HG03135 (cell line): ENCODE measurements around the gene LAMB1.
"Not testable (repeated sequence)": the region's sequence is repeated elsewhere in the genome, so short reads cannot be mapped to it uniquely, and the experiment has no call there.

Source experiments
- ATAC-seq: cut with Tn5 transposase; IDR thresholded peaks from one replicate; pipeline ENCODE4 v1.9.1; 2021; ENCODE audit warnings: mild to moderate bottlenecking, moderate library complexity; ENCODE audit not compliant: unreplicated experiment

The LAMB1 gene

DNA sequence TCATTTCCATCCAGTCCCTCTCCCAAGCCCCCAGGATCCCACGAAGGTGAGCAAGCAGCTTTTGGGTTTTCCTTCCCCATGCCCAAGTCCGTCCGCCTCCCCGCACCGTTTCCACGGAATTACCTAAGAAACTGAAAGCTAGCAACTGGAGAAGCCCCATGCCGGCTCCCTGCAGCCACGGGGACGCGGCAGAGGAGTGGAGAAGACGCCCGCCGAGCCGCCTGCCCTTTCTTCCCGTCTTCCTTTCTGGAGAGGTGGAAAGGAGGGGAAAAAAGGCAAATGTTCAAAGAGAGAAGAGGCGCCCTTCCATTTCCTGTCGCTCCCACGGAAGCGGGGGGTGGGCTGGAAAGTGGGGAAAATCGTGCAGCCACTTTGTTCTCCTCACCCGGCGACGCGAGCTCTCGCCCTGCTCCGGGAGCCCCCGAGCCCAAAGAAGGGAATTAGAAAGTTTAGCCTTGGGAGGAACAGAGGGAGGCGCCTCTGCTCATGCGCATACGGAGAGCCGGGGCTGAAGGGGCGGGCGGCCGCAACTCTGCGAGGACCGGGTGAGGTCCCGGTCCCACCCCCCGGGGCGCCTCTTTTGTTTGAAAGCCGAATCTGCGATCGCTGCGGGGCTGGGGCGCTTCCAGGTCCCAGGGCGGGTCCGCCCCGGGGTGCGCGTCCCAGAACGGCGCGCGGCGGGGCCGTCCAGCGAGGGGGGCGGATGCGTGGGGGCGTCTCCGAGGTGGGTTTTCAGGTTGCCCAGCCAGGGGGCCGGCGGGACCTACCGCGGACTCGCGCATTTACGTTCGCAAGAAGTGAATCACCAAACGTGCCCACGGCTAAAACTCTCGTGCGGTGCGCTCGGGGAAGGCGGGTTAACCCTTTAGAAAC, at the start of gene LAMB1:
Gene LAMB1 (minus strand): TSS at position 436 of the 873 bp plus-strand sequence. CDS start 276 bp downstream, at position 160.
- no peak for ATAC-seq

- no peak for ATAC-seq
Measured at GRCh38 chr7:108051454-108051853, 48.5 kb upstream of the LAMB1 start.

- no peak for ATAC-seq
Measured at GRCh38 chr7:108049962-108050361, 47.0 kb upstream of the LAMB1 start.

GRCh38 chr7:108048422-108048821, 45.5 kb upstream of the LAMB1 start:
- no peak for ATAC-seq

GRCh38 chr7:108046952-108047506, 44.1 kb upstream of the LAMB1 start:
- ATAC-seq, result no peak

DNA sequence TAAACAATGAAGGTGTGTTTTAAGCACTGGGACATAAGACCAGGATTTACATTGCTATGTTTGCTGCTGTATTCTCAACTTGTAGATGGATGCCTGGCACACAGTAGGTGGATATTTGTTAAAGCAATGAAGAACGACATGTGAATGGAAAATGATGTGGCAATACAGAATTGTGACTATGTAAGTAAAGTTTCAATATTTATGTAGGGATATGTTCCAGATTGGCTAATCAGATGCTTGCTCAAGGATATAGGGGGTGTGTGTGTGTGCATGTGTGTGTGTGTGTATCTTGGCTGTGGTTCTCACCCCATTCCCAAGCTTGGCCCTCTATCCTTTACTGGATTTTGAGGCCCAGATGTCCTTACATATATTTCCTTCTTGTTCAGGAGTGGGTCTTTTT, 42.7 kb upstream of the LAMB1 start:
- ATAC-seq, result no peak

GRCh38 chr7:108045154-108045553, 42.2 kb upstream of the LAMB1 start:
- no peak for ATAC-seq

- no peak for ATAC-seq
Measured at GRCh38 chr7:108044345-108044744, 41.4 kb upstream of the LAMB1 start.

DNA sequence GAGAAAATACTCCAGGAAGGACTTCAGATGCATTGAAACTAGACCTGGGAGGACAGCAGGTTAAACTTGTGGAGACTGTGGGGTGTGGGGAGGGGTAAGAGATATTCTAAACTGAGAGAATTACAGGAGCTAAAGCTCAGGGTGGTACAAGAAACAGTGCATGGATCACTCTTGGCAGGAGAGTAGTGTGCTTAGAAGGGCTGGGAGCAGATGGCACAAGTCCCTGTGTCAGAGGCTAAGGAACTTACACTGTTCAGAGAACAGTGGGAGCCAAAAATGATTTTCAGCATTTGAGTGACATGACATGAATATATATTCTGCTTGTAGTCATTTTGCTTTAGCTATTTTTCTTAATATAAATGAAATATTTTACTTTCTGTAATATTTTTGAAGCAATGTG, 36.0 kb upstream of the LAMB1 start:
- no peak for ATAC-seq

DNA sequence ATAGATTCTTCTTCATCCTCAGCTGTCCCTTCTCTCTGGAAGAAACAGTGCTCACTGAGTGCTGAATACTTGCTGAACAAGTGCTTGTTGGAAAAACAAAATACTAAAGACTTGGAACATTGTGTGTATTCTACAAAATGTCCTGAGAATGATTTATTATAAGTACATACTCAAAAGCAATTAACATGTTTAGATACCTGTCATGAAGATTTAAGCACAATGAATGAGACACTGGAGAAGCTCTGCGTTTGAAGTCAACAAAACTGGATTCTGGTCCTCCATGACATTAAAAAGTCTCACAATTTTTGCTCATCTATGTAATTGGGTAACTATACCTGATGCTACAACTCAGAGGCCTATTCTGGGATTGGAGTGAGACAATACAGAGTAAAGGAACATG, 34.8 kb upstream of the LAMB1 start:
- no peak for ATAC-seq

DNA sequence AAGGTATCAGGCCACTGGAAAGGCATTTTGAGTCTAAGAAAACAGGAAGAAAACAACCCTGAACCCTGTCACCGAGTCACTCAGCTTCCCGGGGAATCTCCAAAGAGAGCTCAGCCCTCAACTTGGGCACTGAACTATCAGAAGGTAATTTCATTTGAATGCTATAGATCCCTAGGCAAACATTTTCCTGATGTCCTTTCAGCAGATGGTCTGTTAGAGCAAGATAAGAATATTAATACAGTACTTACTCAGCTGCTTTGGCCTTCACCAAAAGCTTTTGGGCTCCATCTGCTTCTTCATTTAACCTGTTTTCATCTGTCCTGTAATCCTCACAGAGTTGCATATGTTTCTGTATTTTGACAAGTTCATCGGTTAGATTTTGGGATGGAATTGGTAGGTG, 34.2 kb upstream of the LAMB1 start:
- ATAC-seq, result no peak

DNA sequence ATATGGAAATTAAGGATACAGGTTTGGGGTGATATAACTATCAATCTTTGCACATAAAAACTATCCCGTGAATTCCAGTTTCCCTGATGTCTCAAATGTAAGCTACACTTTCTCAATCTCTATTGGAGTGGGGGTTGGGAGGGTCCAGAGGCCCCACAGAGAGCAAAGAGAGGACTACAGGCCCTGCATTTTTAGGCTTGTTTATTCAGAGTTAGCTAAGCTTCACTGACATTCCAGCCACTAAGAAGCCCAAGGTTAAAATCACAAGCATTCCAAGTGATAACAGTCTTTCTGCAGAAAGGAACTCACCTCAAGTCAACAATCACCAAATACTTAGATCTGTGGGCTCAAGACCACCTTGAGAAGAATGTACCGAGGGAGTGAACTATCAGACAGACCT, 31.6 kb upstream of the LAMB1 start:
- ATAC-seq, result no peak

DNA sequence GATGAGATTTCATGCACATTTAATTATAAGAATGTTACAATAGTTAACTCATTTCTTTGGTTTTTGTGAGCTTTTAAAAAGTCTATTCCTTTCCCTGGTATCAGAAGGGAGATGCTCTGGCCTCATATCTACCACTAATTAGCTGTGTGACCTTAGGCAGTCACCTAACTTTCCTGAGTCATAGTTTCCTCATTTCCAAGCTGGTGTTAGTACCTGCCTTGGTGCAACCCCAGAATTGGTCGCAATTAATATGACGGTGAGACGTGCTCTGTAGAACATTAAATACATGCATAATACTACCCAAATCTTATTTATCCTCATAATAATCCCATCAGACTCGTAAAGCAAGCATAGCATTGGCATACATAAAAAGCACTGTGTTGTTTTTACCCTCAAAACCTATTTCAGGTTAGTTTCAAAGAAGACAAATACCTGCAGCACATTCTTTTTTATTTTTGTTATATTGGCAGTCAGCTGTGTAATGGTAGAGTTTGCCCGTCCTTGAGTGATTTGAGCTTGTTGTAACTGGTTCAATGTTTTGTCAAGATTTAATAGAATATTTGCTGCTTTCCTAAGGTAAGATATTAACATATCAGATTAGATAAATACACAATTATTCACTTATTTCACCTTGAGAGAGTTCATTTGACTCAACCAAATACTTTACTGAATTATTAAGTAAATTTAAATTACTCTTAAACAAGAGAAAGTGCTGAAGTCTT, 31.0 kb upstream of the LAMB1 start:
- ATAC-seq, result no peak

DNA sequence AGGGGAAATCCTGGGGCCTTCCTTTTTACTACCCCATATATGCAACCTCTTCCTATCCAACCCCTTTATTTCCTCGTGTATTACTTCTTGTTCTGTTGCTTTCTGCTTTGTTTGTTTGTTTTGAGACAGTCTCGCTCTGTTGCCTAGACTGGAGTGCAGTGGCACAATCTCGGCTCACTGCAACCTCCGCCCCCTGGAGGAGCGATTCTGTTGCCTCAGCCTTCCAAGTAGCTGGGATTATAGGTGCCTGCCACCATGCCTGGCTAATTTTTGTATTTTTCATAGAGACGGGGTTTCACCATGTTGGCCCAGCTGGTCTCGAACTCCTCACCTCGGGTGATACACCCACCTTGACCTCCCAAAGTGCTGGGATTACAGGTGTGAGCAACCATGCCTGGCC, 30.3 kb upstream of the LAMB1 start:
- ATAC-seq, result not testable (repeated sequence)

DNA sequence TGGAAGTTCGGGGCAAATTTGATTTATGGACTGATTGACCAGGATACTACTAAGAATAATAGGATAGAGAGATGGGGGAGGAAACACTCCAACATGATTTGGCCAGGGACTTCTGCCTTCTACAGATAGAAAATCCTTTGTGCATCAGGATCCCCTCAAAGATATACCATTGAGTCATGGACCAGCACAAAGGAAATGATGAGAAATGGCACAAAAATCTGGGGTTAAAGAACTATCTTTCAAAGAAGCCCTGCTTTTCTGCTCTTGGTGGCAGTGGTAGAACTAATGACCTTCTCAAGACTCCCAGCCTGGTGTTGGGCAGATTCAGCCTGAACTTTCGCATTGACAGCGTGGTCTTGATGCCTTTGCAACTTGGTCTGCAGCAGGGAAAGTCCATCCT, 27.6 kb upstream of the LAMB1 start:
- ATAC-seq, result no peak

GRCh38 chr7:108029034-108029433, 26.1 kb upstream of the LAMB1 start:
- no peak for ATAC-seq

DNA sequence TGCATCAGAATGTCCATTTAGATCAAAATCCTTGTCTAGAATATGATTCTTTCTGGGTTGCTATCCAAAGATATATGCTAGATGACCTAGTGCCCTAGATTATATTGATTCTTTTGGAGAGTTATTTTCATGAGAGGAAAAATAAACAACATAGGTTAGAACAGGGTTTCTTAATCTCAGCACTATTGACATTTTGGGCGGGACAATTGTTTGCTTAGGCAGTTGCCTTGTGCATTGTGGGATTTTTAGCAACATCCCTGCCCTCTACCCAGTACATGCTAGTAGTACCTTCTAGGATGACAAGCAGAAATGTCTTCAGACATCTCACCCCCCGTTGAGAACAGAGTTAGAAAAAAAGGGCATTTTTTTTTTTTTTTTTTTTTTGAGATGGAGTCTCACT, 25.1 kb upstream of the LAMB1 start:
- ATAC-seq, result no peak

DNA sequence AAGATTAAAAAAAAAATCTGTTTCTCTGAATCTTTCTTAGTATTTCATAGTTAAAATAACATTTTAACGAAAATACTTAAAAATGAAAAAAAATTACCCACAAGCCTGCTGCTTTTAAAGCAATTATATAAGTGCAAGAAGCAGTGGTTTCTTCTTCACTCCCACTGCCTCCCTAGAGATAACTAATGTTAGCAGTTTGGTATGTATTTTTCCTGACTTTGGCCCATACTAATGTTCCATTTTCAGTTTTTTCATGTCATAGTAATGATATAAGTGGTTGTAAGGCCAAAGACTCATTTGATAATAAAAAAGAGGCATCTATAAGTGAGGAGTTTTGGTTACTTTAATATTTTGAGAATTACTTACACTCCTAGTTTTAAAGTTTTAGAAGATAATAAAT, 24.3 kb upstream of the LAMB1 start:
- no peak for ATAC-seq

DNA sequence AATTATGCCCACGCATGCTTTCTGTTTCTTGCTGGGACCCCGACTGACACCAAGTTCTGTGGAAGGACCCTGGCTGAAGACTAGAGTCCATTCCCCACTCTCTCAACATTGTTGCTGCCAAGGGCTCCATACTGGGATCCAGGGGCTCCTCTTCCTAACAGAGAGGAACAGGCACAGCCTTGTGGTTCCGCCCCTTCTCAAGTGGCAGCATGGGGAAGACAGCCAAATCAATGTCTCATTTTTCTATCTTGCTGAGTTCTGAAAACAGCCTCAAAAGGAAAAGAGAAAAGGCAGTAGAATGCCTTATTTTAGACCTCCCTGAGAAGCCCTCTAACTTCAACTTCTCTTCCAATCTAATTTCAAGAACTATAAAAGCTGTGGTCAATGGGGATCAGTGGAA, 23.7 kb upstream of the LAMB1 start:
- no peak for ATAC-seq

DNA sequence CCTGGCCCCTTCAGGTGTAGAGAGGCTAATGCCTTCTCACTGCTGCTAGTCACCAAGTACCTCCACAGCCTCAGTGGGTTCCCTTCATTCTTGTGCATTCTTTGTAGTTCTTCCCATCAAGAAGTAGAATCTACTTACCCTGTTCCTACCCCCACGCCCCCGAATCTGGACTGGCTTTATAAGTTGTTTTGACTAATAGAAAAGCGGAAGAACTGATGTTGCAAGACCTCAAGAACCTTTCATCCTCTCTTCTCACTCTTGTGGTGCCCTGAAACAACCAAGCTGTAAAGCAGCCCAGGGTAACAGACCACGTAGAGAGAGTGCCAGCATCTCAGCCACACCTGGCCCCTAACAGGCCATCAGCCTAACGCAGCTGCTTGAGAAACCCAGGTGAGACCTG, 23.2 kb upstream of the LAMB1 start:
- ATAC-seq, result no peak

DNA sequence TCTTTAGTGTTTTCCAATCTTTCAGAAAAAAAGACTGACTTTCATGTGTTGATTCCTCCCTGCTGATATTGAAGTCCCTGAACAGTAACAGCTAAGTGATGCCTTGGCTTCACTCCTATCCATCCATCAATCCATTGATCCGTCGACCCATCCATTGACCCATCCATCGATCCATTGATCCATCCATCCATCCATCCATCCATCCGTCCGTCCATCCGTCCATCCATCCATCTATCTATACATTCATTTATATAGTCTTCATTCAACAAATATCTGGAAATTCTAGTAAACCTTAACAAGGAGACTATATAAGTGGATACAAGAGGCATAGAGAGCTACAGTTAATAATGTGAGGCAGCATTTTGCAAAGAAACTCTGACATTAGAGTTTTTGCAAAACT, 21.6 kb upstream of the LAMB1 start:
- no peak for ATAC-seq

DNA sequence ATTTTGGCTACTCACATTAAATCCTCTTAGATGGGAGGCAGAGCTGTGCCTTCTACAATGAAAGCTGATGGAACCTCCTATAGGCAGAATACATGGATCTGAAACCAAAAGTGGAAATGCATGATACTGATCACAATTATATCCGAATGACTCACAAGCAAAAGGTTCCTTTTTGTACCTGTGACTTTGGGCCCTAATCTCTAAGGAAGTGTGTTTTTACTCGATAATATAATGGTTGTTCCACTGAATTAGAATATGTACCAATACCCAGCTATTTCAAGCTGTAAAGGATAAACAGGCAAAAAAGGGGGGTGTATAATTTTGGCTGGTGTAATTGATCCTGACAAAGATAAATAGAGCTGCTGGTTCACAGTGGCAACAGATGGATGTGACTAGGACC, 17.6 kb upstream of the LAMB1 start:
- no peak for ATAC-seq
